Panc1 (cell line): Measurements from ENCODE around the gene TOP2A. TPM values are rescaled to one million over a fixed set of nuclear protein-coding genes. Genes with fewer than 3 reads are reported as not detected.

ENCODE experiments used
- ATAC-seq: fragments of 200-7000 bp; cut with Tn5 transposase; 2 replicates; pipeline ENCODE4 v1.9.1; 2020; ENCODE audit warnings: mild to moderate bottlenecking, moderate library complexity
- BruUV-seq: library from RNA; stranded (reverse); fragments of 400-500 nt; replicated peaks from 2 replicates; lab custom pipeline; 2021; lab: Mats Ljungman, UMichigan
- CTCF ChIA-PET: fragments of 300-600 bp; sonication (Branson Sonifier 250); formaldehyde crosslinking; loops from one replicate; lab custom pipeline; 2022; ENCODE audit warnings: antibody characterized with exemption; lab: Charles Lee
- POLR2A ChIA-PET: fragments of 300-600 bp; sonication (Branson Sonifier 250); formaldehyde crosslinking; loops from one replicate; lab custom pipeline; 2022; ENCODE audit warnings: antibody characterized with exemption; lab: Charles Lee
- DNase-seq: peaks from one replicate; pipeline ENCODE4 v3.0.0-alpha.2; 2010; ENCODE audit warnings: low read depth, low spot score
- H3K27ac ChIP-seq: 2 replicates; pipeline ENCODE4 v1.5.1; 2011; ENCODE audit warnings: mild to moderate bottlenecking, low read length, inconsistent platforms
- H3K27me3 ChIP-seq: fragments of 200-500 bp; sonication (Bioruptor generic); 2 replicates; pipeline ENCODE4 v1.6.0; 2014; ENCODE audit warnings: low read length, inconsistent platforms; ENCODE audit not compliant: control insufficient read depth, insufficient read depth
- H3K36me3 ChIP-seq: fragments of 200-500 bp; sonication (Bioruptor generic); 2 replicates; pipeline ENCODE4 v1.5.1; 2014; ENCODE audit warnings: inconsistent platforms, mild to moderate bottlenecking, low read length, moderate library complexity; ENCODE audit not compliant: control insufficient read depth, insufficient read depth
- H3K4me1 ChIP-seq: 2 replicates; pipeline ENCODE4 v1.5.1; 2011; ENCODE audit warnings: inconsistent platforms, mild to moderate bottlenecking, low read length, moderate library complexity; ENCODE audit not compliant: control insufficient read depth, insufficient read depth
- H3K4me3 ChIP-seq, 2 experiments: 2 replicates each; pipeline ENCODE4 v1.5.1; 2011 to 2012; ENCODE audit warnings: low read depth in 2 of 2, low read length in 2 of 2, mild to moderate bottlenecking in 2 of 2, inconsistent platforms in 1 of 2, moderate library complexity in 1 of 2
- H3K9me3 ChIP-seq: fragments of 200-500 bp; sonication (Bioruptor generic); 2 replicates; pipeline ENCODE4 v1.5.1; 2014; ENCODE audit warnings: low read depth, mild to moderate bottlenecking, inconsistent platforms, low read length, moderate library complexity; ENCODE audit not compliant: control insufficient read depth, insufficient read depth
- POLR2AphosphoS5 ChIP-seq: IDR thresholded peaks from 2 replicates; pipeline ENCODE4 v1.6.1; 2012; ENCODE audit warnings: mild to moderate bottlenecking, low read depth, low read length, moderate library complexity
- SIN3A ChIP-seq: IDR thresholded peaks from 2 replicates; pipeline ENCODE4 v1.6.1; 2012; ENCODE audit warnings: low read depth, mild to moderate bottlenecking, low read length, moderate library complexity, borderline replicate concordance; ENCODE audit not compliant: insufficient read depth
- TCF7L2 ChIP-seq: IDR thresholded peaks from 2 replicates; pipeline ENCODE4 v1.6.1; 2011; ENCODE audit warnings: mild to moderate bottlenecking, low read depth, low read length, inconsistent platforms
- in situ Hi-C: cut with HindIII; loops from 2 replicates; pipeline ENCODE4 v1.10.0; 2016; ENCODE audit warnings: low sequenced_read_pairs, low pct_unique_long_range_greater_than_20kb
- intact Hi-C: fragments of 100-400 bp; cut with micrococcal nuclease; formaldehyde crosslinking; loops from one replicate; pipeline ENCODE4 v1.10.0; 2022; ENCODE audit not compliant: unreplicated experiment
- total RNA-seq: library from RNA; stranded (reverse); gene quantifications from one replicate; pipeline ENCODE4 v1.2.1, GENCODE V29; 2021; ENCODE audit not compliant: unreplicated experiment
- TF ChIP-seq, protein P1 (sequence below), 2 experiments: IDR thresholded peaks; 2 replicates each; pipeline ENCODE4 v1.6.1; 2011 to 2012; ENCODE audit warnings: low read depth in 2 of 2, control low read depth in 1 of 2, low read length in 1 of 2, mild to moderate bottlenecking in 1 of 2, moderate library complexity in 1 of 2; ENCODE audit not compliant: insufficient read depth in 1 of 2
- TF ChIP-seq, protein P2 (sequence below): fragments of 450-650 bp; IDR thresholded peaks from 2 replicates; pipeline ENCODE4 v1.5.1; 2017; ENCODE audit warnings: mild to moderate bottlenecking

The TOP2A gene
- total RNA-seq, 1 experiment from 2014 or later = 230 TPM

DNA sequence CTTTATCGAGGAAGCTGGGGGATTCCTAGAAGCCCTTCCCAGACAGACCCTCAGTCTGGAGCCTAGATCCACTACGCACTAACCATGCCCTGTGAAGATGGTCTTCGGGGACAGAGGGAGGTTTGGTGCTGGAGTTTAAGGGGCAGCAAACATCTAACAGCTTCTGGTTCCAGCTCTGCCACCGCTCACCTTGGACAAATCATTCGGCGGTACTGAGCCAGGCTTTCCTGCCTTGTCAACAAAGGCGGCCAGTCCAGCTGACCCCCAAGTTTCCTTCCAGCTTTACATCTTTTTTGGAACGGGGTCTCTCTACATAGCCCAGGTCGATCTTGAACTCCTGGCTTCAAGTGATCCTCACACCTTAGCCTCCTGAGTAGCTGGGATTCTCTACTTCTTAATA is 52.8 kb downstream of the TOP2A start:
- in situ Hi-C loops (no loop called here), intact Hi-C loops (no loop called here)
- ATAC-seq = no peak
- ChIA-PET CTCF (interaction anchor here (0.6 to 0.7 kb wide), 2 partner anchors 82 to 168 kb away, joined by 4 to 9 read pairs; no protein-coding TSS in a partner anchor), POLR2A (interaction anchor here (0.6 kb wide), 1 partner anchor 40 kb away, joined by 3 read pairs; no protein-coding TSS in a partner anchor)
- Histone ChIP-seq H3K36me3 (no peaks in the 10 kb centered on the region), H3K9me3 (no peaks in the 10 kb centered on the region), H3K27ac (no peak overlapping the region), H3K4me3 (no peak overlapping the region), H3K4me1 (peaks cover 6% of the 10 kb centered on the region; the same call in 1 of the 2 replicates), H3K27me3 (no peaks in the 10 kb centered on the region)
- TSS peak; percentile 72 for BruUV-seq
- TF ChIP-seq, protein P1, sequence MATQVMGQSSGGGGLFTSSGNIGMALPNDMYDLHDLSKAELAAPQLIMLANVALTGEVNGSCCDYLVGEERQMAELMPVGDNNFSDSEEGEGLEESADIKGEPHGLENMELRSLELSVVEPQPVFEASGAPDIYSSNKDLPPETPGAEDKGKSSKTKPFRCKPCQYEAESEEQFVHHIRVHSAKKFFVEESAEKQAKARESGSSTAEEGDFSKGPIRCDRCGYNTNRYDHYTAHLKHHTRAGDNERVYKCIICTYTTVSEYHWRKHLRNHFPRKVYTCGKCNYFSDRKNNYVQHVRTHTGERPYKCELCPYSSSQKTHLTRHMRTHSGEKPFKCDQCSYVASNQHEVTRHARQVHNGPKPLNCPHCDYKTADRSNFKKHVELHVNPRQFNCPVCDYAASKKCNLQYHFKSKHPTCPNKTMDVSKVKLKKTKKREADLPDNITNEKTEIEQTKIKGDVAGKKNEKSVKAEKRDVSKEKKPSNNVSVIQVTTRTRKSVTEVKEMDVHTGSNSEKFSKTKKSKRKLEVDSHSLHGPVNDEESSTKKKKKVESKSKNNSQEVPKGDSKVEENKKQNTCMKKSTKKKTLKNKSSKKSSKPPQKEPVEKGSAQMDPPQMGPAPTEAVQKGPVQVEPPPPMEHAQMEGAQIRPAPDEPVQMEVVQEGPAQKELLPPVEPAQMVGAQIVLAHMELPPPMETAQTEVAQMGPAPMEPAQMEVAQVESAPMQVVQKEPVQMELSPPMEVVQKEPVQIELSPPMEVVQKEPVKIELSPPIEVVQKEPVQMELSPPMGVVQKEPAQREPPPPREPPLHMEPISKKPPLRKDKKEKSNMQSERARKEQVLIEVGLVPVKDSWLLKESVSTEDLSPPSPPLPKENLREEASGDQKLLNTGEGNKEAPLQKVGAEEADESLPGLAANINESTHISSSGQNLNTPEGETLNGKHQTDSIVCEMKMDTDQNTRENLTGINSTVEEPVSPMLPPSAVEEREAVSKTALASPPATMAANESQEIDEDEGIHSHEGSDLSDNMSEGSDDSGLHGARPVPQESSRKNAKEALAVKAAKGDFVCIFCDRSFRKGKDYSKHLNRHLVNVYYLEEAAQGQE (IDR thresholded peaks at IDR 0.05; ENCODE audit: insufficient read depth in 1 of 2, low read depth in 2 of 2, low read length in 1 of 2) = no peak
- no peak for DNase-seq

DNA sequence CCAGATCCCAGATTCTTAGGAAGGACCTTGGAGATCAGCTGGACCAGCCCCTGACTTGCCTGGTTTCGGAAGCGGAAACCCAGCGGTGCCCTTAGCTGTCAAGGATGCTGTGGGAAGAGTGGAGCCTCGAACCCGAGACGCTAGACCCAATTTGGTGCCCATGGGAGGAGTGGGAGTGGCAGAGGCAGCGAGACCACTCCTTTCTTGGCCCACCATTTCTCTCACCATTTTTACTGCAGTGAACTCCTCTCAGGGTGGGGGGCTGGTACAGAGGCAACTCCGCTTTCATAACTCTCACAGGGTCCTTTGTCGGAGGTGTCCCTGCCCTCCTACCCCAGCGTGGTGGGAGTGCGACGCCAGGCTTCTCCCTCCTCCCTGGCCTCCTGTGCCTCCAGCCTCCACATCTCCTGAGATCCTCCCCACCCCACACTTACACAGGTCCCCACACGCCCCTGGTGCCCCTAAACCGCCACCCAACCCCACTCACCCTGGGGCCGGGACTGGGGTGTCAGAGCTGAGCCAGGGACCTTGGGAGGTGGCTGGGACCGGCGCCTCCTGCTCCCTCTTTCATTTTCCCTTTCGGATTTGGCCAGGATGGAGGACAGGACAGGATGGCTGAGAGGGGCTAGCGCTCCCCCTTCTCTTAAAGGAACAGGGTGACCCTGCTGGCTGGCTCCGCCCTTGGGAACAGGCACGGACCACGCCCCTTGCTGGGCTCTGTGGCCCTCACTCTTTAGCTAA is 53.4 kb downstream of the TOP2A start, which contains the start of gene GJD3:
GJD3 (minus strand) TSS at position 617 of the 741 bp plus-strand sequence. CDS start 922 bp downstream, outside the sequence.
- no peaks in the 10 kb centered on the region for H3K27me3 ChIP-seq
- ATAC-seq (no peak), DNase-seq (no peak)
- H3K4me1 ChIP-seq = peaks cover 6% of the 10 kb centered on the region; the same call in 1 of the 2 replicates
- H3K27ac ChIP-seq = no peak within 1 kb of the TSS
- no TSS peak for BruUV-seq
- no peak for TF ChIP-seq POLR2AphosphoS5
- TF ChIP-seq, protein P1 (IDR thresholded peaks at IDR 0.05; ENCODE audit: insufficient read depth in 1 of 2, low read depth in 2 of 2, low read length in 1 of 2) = no peak
- TF ChIP-seq TCF7L2 = no peak
- TF ChIP-seq, protein P2, sequence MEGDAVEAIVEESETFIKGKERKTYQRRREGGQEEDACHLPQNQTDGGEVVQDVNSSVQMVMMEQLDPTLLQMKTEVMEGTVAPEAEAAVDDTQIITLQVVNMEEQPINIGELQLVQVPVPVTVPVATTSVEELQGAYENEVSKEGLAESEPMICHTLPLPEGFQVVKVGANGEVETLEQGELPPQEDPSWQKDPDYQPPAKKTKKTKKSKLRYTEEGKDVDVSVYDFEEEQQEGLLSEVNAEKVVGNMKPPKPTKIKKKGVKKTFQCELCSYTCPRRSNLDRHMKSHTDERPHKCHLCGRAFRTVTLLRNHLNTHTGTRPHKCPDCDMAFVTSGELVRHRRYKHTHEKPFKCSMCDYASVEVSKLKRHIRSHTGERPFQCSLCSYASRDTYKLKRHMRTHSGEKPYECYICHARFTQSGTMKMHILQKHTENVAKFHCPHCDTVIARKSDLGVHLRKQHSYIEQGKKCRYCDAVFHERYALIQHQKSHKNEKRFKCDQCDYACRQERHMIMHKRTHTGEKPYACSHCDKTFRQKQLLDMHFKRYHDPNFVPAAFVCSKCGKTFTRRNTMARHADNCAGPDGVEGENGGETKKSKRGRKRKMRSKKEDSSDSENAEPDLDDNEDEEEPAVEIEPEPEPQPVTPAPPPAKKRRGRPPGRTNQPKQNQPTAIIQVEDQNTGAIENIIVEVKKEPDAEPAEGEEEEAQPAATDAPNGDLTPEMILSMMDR = no peak
- TF ChIP-seq SIN3A = no peak
- in situ Hi-C loops (no loop called here), intact Hi-C loops (no loop called here)
- ChIA-PET CTCF (interaction anchor here (0.6 to 0.7 kb wide), 2 partner anchors 83 to 169 kb away, joined by 4 to 9 read pairs; no protein-coding TSS in a partner anchor), POLR2A (no interaction called here)
- H3K4me3 ChIP-seq = peak within 1 kb of the TSS; percentile 50 to 55
- H3K9me3 ChIP-seq = no peaks in the 10 kb centered on the region
- H3K36me3 ChIP-seq = no peaks in the 10 kb centered on the region
